ENCODE measurements around the gene COX7A2.

Gene COX7A2

DNA sequence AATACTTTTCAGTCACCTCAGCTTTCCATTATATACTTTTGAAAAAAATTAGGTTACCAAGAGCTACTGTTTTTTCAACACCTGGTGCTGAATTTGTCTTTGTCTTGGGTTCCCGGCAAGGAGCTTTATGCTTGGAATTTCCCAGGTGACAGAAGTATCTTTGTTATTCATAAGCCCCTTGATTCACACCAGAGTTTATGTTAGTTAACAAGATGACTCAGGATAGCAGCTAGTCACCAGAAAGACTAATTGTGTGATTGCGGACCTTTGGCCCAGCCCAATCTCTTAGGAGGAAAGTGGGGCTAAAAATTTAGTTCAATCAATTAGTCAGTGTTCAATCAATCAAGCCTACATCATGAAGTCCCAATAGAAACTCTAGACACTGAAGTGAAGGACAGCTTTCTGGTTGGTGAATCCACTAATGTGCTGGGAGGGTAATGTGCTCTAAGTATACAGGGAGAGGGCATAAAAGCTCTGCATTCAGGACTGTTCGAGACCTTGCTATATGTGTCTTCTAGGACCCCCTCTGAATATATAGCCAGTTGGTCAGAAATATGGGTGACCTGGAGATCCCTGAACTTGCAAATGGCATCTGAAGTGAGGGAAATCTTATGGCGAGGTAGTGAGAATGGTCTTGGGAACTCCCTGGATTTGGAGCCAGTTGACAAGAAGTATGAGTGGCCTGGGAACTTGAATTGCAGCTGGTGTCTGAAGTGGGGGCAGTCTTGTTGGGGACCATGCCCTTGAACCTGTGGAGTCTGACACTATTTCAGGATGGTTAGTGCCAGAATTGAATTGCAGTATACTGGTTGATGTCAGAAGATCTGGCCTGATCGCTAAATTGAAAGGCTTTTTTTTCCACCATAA lies 24.8 kb upstream of the COX7A2 start:
- no peak for DNase-seq

DNA sequence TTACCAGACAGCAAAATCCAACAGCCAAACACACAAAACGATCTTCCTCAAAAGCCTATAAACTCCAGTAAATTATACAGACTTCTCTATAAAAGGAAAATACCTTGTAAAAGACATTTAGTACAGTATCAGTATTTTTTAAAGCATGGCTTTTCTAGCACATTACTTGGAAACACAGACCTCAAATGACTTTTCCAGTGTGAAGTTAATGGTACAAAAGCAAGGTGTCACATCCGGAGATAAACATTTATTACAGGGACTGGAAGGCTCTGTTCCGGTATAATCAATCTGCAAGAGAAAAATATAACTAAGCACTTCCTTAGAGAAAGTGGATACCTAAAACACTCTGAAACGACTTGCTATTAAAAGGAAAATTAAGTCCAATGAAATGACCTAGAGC lies 23.9 kb upstream of the COX7A2 start:
- no peak for DNase-seq

DNA sequence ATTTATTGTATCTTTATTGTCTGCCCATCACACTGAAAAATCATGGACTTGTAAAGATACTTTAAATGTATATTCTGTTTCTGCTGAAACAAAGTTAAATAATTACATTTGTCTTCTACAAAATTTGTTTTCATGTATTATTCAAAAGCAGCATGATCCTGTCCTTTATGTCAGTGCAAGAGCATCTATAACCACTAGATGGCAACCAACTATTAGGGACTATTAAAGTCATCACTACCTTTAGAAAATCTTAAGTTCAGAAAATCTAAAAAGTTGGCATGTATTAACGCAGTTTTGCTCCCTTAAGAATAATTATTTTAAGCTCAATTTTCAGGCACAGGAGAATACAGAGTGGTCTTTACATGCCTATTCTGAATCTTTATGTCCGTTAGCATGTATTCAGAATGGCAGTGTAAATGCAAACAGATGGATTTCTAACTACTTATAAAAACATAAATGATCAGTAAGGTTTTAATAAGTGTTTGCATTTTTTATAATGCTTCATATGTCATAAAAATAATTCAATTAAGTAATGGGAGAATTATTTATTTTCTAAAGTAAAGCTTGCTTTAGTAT lies 23.2 kb upstream of the COX7A2 start:
- peak; percentile 12 for DNase-seq

DNA sequence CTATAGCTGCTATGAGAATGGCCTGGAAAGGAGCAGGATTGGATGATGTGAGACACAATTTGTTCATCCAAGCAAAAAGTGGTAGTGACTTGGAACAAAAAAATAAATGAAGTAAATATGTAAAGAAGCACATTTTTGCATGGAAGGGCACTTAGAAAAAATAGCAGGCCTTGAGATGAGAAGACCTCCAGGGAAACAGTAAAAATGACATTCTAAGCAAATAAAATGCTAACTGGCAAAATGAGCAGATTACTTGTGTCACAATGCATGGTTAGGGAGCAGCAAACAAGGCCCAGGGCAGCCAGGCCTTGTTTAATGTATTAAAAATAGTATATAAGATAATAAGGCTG lies 19.8 kb upstream of the COX7A2 start:
- DNase-seq, result no peak

DNA sequence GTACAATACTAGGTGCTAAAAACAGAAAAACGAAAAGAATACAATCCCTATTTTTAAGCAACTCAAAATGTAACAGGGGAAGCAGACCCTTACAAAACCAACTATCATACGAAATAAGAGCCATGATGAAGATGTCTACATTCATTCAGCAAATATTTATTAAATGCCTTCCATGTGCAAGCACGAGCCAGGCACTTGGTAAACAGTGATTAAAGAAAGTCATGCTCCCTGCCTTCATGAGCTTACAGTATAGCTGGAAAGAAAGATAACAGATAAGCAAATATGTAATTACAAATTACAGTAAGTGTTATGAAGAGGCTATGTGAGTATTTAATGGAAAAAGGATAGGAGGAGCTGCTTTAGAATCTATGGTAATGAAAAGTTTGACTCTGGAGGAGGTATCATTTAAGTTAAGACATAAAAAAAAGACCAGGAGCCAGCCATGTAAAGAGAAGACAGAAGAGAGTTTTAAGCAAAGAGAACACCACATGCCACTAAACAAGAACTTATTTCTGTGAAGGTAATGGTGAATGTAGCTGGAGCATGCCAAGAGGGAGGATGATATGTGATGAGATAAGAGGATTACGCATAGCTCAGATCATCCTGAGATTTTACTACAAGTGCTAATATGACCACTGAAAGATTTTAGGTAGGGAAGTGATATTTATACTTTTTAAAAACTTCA lies 19.3 kb upstream of the COX7A2 start:
- DNase-seq, result no peak

DNA sequence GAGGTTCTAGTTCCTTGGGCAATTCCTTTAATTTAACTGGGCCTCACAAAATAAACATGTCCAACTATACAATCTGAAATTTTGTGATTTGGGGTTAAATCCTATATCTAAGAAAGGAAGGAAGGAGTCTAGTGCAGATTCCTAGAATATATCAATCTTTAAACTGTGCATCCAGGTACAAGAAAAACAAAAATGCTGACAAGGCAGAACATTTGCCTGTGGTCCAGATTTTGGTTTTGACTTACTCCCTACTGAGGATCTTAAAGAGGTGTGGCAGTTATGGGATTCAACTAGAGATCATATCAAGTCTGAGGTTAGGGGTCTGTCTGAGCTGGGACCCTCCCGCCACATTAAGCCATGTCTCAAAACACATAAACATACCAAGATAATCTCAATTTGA lies 17.7 kb upstream of the COX7A2 start:
- no peak for DNase-seq

DNA sequence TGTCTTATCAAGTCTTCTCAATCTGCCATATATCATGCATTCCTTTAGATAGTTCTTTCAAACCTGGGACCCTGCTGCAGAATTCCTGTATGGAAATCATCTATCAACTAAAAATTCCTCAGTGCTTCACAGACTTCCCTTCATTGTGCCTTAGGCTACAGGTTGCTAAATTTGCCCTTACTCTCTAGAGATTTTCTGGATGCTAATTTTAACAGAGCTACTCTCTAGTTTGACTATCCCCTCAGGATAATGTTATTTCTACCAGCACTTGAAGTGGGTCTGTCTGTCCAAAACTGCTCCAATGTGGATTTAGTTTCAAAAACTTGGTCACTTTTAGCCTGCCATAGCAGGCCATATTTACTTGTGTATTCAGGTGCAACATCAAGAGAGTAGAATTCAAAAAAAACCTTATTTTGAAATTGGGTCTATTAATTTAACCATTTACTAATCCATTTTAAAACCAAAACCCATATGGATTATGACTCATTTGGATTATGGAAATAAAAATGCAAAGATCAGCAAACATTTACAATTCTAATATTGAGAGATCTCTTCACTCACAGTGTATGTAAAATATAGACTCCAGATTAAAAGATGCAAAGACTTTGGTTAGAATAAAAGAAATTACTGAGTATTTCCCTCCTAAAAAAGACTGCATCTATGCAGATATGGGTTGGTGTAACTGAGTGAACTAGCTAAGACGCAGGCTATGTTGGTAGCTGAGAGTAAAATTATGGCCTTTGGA lies 13.9 kb upstream of the COX7A2 start:
- DNase-seq, result no peak

DNA sequence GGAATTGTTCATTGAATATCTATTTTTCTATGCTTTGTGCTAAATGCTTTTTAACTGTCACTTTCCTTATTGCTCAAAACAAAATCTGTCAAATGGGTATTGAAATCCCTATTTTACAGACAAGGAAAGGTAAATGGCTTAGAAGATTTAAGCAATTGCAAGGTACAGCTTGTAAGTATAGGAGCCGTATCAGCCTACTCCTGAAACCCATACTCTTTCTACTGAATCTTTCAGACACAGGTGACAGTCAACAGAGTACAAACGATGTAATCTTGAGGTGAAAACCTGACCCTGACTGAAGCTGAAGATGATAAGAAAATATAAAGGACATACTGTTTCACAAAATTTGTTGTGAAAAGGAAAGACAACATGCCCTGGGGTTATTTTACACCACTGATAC lies 7.0 kb upstream of the COX7A2 start:
- no peak for DNase-seq

DNA sequence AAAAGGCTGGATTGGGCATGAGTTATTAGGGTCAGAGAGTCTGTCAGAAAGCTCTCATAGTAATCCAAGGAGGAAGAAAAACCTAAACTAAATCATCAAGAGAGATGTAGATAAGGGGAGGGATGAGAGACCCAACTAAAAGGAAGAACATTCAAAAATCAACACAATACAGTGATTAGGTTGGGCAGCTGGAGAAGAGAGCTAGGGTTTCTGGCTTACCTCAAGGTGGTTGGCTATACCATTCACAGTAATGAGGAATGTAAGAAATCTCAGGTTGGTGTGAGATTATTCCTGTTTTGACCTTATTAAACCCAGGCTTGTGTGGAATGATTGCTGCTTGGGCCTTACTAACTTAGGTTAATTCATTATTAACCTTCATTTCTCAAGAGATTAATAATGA lies 6.2 kb upstream of the COX7A2 start:
- no peak for DNase-seq

DNA sequence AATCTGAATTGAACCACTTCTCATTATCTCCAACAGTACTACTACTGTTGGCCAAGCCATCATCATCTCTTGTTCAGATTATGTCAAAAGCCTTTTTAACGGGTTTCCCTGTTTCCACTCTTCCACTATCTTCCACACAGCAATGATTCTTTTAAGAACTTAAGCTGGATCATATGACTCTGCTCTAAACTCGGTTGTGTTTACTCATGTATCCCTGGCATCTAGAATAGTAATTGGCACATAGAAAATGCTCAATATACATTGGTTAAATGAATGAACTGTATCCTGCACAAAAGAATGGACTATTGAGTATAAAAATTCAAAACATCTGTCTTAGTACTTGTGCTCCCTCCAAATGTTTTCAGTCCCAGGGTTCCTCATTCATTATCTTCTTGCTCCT lies 2.8 kb upstream of the COX7A2 start:
- DNase-seq, result no peak

DNA sequence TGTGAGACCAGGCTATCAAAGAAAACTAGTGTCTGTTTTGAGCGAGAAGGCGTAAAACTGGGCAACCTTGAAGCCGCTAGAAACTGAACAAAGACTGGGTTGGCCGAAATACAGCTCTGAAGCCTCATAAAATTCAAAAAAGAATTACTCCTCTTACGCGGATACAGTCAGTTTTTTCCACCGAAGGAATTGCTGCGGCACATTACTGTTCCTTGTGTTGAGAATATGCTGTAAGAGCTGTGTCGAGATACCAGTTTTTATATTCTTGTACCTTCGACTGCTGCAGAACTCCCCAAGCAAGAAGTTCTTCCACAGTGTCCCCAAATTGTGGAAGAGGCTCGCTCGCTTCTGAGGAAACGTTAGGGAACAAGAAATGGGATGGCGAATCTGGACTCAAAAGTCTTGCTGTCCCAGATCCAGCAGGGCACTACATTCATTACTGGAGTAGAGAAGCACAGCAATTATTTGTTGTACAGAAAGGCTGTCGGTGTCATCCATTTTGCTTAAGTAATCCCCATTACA lies 523 bp upstream of the COX7A2 start:
- no peak for DNase-seq

DNA sequence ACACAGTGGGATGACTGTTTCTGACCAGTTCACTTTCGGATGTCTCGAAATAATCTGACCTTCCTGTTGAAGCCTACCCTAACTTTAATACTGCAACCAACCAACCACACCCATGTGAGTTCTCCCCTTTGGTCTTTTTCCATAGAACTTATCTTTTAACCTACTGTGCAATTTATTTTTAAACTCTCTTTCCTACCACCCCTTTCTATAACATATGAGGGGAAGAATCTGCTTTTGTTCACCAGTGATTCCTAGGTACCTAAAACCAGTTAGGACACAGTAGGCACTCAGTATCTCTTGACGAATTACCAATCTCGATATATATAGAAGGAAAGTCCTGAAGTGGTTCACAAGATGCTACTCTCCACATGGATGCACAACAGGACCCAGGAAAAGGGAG lies 7.0 kb downstream of the COX7A2 start:
- no peak for DNase-seq

DNA sequence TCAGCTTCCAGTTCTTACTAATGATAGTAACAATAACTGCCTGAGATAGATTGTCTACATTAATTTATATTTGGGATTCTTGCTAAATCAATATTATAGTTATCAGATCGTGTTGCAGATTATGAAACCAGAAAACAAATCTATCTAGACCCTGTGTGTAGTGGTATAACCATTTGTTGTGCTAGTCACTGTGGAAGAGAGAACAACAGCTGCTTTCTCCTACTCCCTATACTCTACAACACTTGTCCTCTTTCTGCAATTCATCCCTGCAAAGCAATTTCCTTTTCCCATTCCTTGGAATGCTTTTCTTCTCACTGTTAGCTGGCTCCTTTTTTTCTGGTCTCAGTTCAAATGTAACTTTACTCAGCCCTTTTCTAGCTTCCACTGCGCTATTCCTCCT lies 8.3 kb downstream of the COX7A2 start:
- no peak for DNase-seq

DNA sequence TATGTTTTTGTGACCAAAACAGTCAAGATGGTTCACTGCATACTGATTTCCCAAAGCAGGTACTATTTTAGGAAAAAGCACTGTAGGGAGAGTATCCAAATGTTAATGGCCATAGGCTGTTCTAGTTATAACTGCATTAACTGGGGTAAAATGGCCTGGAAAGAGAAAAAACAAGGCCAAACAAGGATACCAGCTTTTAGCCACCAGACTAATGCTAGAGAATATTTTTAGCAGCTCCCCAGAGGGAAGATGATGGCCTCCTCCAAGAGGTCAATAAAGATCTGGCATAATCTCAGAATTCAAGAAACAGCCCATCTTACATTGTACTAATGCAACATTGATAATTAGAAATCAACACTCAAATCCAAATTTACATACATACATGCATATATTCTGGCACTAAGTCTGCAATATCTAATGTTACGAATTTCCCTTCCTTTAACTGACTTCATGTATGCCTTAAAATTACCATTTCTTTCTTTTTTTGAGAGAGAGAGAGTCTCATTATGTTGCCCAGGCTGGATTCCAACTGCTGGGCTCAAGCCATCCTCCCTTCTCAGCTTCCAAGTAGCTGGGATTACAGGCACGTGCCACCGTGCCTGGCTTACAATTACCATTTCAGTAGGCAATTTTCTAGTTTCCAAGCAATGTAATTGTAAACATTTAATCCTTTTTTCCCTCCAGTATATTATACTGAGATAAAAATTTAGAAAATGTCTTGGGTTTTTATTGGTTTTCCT lies 9.3 kb downstream of the COX7A2 start:
- DNase-seq, result no peak

DNA sequence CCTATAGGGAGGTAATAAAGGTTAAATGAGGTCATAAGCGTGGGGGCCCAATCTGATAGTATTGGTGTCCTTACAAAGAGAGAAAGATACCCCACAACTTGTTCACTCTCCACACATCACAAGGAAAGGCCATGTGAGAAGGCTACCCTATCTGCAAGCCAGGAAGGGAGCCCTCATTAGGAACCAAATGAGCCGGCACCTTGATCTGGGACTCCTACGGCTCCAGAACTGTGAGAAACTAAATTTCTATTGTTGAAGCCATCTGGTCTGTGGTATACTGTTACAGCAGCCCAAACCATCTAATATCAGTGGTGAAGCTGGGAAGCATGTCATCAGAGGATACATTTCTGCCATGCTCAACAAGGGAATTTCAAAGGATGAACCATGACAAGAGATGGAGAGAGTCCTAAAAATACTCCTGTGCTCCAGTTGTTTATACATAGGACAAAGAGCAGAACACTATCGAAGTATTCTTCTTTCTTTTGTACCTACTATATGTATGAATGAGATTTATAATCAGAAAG lies 10.4 kb downstream of the COX7A2 start:
- DNase-seq, result no peak

DNA sequence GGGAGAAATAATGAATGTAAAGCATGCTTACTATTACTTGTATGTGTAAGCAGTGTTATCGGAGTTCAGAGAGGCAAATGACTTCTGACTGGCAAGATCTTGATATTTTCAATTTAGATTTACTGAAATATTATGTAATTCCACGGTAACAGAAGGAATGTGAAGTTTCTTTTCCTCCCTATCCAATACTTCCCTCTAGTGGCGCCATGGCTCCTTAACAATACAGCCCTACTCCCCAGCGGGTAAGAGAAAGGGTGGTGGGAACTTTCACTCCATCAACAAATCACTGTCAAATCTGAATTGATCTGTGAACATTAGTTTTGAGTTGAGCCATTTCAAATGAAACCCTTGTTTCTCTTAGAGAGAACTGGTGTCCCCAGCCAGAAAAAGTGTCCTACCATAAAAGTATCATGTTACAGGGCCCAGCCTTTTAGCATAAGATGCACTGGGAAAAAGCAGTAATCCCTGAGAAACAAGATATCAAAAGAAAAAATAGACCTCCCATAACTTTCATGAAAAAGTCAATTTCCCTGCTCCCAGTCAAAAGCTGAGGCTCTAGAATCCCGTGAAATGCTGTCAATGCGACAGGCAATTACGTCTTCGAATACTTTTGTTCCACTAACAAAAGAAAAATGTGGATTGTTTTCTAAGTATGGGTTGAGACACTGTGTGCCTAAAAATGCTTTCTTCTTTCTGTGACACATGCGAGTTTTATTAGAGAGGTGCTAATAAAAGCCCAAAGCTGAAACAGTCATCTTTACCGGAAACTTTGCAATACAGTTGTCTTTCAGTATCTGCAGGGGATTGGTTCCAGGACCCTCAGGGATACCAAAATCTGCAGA lies 12.9 kb downstream of the COX7A2 start:
- no peak for DNase-seq

DNA sequence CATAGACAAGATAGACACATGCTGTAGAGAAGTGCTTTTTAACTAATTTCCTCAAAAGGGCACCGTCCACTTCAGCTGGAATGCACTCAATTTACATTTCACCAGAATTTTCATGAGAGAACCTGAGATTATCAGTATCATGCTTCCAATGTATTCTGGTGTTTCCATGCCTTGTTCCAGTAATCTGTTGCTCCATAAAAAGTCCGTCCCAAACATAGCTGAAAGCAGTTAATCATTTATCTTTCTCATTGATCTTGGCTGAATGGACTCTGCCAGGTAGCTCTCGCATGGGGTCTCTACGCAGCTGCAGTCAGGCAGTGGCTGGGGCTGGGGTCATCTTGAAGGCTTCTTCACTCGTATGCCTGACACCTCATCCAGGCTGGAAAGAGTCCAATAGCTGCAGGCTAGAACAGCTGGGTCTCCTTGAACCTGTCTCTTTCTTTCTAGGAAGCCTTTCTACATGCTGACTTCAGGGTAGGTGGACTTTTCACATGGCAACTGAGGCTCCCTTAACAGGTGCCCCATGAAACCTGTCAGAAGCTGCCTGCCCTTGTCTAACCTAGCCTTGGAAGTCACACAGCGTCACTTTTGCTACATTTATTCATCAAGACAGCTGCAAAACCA lies 19.2 kb downstream of the COX7A2 start:
- no peak for DNase-seq

DNA sequence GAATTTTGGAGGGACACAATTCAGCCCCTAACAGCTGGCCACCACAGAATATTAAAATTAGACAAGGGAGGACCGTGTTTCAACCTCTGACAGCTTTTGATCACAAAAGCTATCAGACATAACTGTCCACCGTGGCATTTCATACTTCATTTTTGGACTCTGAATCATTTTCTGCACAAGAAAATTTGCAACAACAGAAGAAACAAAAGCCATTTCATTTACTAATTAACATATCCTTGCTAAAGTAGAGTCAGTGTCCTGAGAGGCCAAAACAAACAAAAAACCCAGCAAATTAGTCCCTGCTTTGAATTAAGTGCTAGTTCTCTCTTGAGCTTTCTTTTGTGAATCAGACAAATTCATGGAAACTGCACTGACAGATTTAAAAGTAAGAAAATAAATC lies 20.2 kb downstream of the COX7A2 start:
- DNase-seq, result no peak

DNA sequence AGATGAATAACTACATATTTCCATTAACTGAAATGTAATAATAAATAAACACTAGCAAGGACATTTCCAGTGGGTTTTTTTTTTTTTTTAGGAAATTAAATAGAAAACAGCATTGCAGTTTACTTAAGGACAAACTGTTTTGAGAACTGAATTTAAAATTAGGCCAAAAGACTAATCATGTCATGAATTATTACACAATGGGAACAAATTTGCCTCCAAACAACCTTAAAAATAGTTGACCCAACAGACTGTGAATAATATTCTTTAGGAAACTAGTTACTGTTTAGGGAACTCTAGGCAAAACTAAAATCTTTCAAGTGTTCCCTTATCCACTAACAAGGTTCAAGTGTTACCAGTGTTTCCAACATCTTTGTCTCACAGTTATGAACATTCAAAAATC lies 21.3 kb downstream of the COX7A2 start:
- DNase-seq, result no peak

DNA sequence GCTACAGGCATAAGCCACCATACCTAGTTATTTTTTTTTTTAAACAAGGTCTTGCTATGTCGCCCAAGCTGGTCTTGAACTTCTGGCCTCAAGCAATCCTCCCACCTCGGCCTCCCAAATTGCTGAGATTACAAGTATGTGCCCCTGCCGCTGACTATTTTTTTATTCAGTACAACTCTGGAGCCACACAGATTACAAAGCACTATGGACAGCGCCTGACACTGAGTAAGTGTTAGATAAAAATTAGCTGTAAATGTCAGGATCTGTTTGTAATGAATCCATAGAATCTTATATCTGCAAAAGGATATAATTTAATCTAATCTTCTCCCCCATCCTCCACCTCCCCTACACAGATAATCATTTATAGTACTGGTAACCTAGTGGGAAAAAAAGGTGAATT lies 22.5 kb downstream of the COX7A2 start:
- DNase-seq, result no peak

DNA sequence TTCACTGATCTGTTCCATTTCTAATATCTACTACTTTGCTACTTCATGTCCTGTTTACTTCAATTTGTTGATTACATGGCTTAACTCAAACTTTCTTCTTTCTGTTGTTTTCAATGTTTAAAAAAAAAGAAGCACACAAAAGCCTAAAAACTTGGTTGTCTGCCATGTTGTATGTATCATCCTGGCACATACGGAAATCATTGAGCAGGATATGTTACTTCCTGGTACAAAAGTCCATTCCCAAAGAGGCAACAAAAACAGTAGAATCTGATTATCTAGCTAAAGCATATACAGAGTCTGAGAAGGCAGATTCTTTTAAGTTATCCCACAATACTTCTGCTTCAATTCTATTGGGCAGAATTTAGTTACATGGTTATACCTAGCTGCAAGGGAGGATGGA lies 23.2 kb downstream of the COX7A2 start:
- no peak for DNase-seq

Measured in NCI-H1694 treated with DMSO at 0.1 percent for 48 hours (cell line).